GM12865 (cell line): ENCODE measurements around the gene SCAPER.
"Not testable (repeated sequence)": the region's sequence is repeated elsewhere in the genome, so short reads cannot be mapped to it uniquely, and the experiment has no call there.

Experiments used
- DNase-seq: peaks from one replicate; pipeline ENCODE4 v3.0.0; 2010; ENCODE audit warnings: low read depth
- H3K4me3 ChIP-seq: 2 replicates; pipeline ENCODE4 v1.5.1; 2011; ENCODE audit warnings: mild to moderate bottlenecking, low read depth, low read length, control low read depth
- CTCF ChIP-seq: IDR thresholded peaks from 2 replicates; pipeline ENCODE4 v1.5.1; 2011; ENCODE audit warnings: low read length, control low read depth, low read depth, inconsistent platforms; ENCODE audit not compliant: insufficient read depth; ENCODE audit errors: missing control alignments

SCAPER gene

GRCh38 chr15:76321602-76322001 lies 583.5 kb downstream of the SCAPER start:
- no peak overlapping the region for H3K4me3 ChIP-seq
- DNase-seq, result no peak
- TF ChIP-seq CTCF, result no peak

- TF ChIP-seq CTCF, result no peak
- DNase-seq, result no peak
- H3K4me3 ChIP-seq, result no peak overlapping the region
Observed at GRCh38 chr15:76321171-76321570, 584.0 kb downstream of the SCAPER start.

- H3K4me3 ChIP-seq, result no peak overlapping the region
- TF ChIP-seq CTCF, result no peak
- no peak for DNase-seq
Observed at GRCh38 chr15:76320012-76320411, 585.1 kb downstream of the SCAPER start.

GRCh38 chr15:76313731-76314130 lies 591.4 kb downstream of the SCAPER start:
- DNase-seq, result no peak
- TF ChIP-seq CTCF, result no peak
- H3K4me3 ChIP-seq, result no peak overlapping the region

DNA sequence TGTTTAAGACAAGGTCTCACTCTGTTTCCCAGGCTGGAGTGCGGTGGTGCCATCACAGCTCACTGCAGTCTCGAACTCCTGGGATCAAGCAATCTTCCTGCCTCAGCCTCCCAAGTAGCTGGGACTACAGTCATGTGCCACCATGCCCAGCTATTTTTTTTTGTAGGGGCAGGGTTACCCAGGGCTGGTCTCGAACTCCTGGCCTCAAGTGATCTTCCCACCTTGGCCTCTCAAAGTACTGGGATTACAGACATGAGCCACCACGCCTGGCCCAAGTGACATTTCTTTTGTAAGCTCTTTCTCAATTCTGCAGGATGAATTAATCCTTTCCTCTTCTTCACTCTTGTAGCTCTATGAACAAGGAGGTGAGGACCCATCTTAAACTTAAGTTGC lies 592.0 kb downstream of the SCAPER start:
- DNase-seq, H3K4me3 ChIP-seq: not testable (repeated sequence)

DNA sequence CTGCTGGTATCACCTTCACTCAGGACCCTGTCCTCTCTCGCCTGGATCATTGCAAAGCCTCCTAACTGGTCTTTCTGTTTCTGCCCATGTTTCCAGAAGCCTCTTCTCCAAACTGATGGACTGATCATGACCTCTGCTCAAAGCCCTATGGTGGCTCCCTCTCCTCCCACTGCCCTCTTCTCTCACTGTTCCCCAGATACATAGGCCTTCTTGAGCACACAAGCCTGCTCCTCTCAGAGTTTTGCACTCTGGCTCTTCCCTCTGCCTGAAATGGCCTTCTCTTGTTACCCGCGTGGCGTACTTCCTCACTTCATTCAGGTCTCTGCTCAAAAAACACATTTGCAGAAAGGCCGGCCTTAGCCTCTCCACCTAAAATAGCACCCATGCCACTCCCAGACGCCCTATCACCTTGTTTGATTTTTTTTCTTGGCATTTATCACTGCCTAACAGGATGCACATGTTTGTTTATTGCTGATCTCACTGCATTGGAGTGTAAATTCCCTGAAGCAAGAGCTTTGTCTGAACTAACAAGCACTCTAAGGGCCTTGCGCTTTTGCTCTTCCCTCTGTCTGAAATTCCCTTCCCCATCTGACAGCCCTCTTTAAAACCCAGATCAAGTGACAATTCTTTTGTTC lies 592.5 kb downstream of the SCAPER start:
- H3K4me3 ChIP-seq, result no peak overlapping the region
- DNase-seq, result no peak
- TF ChIP-seq CTCF, result no peak

DNA sequence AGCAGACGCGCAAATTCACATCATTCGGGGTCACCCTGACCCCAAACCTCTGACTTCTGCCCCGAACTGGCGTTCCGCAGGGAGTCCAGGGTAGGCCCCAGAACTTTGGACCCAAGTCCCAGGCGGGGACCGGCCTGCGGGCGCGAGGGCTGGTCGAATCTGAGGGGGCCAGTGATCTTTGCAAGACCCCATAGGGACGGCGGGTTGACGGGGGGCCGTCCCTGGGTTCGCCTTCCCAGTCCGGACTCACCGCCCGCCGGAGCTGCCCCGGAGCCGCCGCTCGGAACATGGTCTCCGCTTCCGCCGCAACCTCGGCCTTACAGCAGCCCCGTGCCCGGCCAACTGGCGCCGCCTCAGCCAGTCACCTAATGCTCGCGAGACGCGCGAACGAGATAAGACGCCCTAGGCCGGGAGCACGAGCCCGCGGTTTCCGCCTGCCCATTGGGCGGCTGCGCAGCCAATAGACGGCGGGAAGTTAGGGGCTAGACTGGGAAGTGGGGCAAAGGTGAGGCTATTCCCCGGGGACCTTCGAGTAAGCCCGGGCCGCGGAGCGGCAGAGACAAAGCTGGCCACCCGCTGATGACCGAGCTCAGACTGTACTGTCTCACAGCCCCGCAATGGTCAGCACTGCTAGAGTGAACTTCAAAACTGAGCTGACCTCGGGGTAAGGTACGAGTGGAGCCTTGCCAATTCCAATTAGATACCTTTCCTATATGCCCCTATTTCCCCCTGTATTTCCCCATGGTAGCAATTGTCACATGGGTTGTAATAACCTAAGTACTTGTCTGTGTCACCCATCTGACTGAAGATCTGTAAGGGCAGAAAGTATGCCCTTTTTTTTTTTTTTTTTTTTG lies 593.8 kb downstream of the SCAPER start, which contains the start of gene ETFA:
ETFA (minus strand) TSS at position 370 of the 854 bp plus-strand sequence; CDS start at position 289, 81 bp downstream.
- DNase-seq, result peak; percentile 99
- H3K4me3 ChIP-seq, result peak within 1 kb of the TSS; percentile 73
- TF ChIP-seq CTCF, result no peak
